Measurements from ENCODE around the gene METTL16.
A peak's percentile ranks its signal among the peaks of the same experiment; 100 is the strongest.
"Not testable (repeated sequence)": the region's sequence is repeated elsewhere in the genome, so short reads cannot be mapped to it uniquely, and the experiment has no call there.

The METTL16 gene

GRCh38 chr17:2502871-2503580 lies 8.7 kb downstream of the METTL16 start:
- no peak for ATAC-seq

DNA sequence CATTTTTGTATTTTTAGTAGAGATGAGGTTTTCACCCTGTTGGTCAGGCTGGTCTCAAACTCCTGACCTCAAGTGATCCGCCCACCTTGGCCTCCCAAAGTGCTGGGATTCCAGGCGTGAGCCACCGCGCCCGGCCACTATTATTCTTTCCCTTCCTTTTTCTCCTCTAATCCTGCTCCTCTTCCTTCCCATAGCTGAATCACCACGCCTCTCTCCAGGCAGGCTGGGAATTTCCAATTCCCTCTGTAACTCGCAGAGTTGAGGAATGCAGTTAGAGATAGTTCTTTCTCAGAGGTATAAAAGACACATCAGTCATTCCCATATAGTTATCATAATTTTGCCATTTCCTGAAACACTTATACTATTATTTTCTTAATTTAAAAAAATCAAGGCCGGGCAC lies 11.2 kb downstream of the METTL16 start:
- ATAC-seq, result no peak

DNA sequence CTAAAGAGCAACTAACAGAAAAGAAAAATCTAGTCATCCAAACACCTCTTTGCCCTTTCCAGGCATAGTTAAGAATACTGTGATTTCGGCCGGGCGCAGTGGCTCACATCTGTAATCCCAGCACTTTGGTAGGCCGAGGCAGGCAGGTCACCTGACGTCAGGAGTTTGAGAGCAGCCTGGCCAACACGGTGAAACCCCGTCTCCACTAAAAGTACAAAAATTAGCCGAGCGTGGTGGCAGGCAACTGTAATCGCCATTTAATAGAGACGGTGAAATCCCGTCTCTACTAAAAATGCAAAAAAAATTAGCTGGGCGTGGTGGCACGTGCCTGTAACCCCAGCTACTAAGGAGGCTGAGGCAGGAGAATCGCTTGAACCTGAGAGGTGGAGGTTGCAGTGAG lies 22.4 kb downstream of the METTL16 start:
- not testable (repeated sequence) for ATAC-seq

GRCh38 chr17:2487306-2487705 lies 24.4 kb downstream of the METTL16 start:
- ATAC-seq, result no peak

- not testable (repeated sequence) for ATAC-seq
Measured at GRCh38 chr17:2486709-2487108, 25.0 kb downstream of the METTL16 start.

DNA sequence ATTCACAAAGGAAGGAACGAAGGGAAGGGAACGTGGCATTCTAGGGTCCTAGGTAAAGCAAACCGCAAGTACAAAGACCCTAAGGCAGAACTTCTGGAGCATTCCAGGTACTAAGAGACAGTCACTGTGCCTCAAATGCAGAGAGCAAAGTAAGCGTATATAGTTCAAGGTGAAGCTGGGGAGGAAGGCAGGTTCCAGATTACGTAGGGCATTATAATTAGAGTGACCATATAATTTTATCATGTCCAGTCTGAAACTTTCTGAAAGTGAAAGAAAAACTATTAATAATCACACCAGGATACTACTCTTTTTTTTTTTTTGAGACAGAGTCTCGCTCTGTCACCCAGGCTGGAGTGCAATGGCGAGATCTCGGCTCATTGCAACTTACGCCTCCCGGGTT lies 25.7 kb downstream of the METTL16 start:
- no peak for ATAC-seq

GRCh38 chr17:2485543-2485942 lies 26.1 kb downstream of the METTL16 start:
- ATAC-seq, result no peak

- no peak for ATAC-seq
Measured at GRCh38 chr17:2484876-2485275, 26.8 kb downstream of the METTL16 start.

DNA sequence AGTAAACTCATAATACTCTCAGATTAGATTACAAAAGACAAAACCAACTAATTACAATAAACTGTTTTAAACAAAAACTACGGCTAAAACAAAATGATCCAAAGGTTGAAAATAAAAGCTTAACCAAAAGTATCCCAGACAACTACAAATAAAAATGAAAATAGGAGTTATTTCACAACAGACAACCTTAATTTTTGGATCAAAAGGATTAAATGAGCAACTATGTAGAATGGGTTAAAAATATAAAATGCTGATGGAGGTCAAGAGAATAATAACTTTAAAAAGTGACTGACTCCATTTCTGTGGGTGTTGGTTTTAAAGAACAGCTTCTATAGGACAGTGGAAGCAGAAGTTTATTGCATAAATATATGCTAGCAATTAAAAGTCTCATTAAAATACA lies 28.6 kb downstream of the METTL16 start:
- ATAC-seq, result no peak

GRCh38 chr17:2482218-2482617 lies 29.5 kb downstream of the METTL16 start:
- ATAC-seq, result peak in 1 of 2 donors; percentile 51

- ATAC-seq, result no peak
Measured at GRCh38 chr17:2481760-2482159, 29.9 kb downstream of the METTL16 start.

DNA sequence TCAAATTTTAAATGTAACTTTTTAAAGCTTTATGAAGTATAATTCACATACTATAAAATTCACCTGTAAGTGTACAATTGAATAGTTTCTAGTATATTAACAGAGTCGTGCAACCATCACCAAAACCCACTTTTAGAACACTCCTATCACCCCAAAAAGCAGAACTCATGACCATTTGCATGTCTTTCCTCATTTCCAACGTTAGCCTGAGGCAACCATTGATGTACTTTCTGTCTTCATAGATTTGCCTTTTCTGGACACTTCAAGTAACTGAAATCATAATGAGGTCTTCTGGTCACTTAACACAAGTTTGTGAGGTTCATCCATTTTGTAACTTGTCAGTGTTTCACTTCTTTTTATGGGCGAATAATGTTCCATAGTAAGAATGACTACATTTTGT lies 33.2 kb downstream of the METTL16 start:
- ATAC-seq, result no peak

DNA sequence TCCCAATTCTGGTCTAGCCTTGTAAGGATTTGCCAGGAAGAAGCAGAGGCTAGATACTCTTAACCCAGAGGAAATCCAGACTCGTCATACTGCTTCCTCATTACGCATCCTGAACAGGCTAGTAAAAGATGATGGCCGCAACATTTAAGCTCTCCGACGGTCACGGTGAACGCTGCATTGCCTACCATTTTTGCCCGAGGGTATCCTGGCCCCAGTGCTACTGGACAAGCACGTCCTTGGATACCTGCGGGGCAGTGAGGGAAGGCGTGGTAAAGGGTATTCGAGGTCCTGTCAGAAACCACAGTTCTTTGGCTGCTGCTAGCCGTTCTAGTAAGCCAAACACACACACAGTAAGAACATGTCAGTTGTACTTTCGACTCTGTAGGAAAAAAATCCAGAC lies 36.6 kb downstream of the METTL16 start:
- ATAC-seq, result no peak

GRCh38 chr17:2474371-2474770 lies 37.3 kb downstream of the METTL16 start:
- no peak for ATAC-seq

DNA sequence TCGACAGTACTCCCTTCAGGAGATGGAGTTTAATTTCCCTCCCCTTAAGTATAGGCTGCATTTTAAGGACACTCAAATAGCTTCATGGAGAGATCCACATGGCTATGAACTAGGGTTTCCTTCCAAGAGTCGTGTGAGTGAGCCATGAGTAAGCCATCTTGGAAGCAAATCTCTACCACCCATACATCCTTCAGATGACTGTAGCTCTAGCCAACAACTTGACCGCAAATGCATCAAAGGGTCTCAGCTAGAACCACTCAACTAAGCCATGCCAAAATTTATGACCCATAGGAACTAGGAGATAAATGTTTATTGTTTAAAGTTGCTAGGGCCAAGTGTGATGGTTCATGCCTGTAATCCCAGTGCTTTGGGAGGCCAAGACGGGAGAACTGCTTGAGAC lies 43.4 kb downstream of the METTL16 start:
- ATAC-seq, result no peak

GRCh38 chr17:2466931-2467330 lies 44.8 kb downstream of the METTL16 start:
- ATAC-seq, result no peak

- ATAC-seq, result no peak
Measured at GRCh38 chr17:2462481-2462880, 49.2 kb downstream of the METTL16 start.

DNA sequence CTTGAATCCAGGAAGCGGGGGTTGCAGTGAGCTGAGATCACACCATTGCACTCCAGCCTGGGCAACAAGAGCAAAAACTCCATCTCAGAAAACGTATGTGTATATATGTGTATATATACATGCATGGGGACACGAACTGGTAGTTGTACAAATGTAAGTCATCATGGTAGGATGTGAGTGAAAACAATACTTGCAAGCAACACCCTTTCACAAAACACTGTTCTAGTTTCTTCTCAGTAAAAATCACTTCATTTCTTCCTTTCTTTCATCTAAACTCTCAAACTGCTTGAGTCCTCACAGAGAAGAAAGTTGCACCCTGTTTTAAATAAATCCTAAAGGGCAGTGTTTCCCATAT lies 51.8 kb downstream of the METTL16 start:
- ATAC-seq, result peak in 1 of 2 donors; percentile 58

- no peak for ATAC-seq
Measured at GRCh38 chr17:2457913-2458312, 53.8 kb downstream of the METTL16 start.

DNA sequence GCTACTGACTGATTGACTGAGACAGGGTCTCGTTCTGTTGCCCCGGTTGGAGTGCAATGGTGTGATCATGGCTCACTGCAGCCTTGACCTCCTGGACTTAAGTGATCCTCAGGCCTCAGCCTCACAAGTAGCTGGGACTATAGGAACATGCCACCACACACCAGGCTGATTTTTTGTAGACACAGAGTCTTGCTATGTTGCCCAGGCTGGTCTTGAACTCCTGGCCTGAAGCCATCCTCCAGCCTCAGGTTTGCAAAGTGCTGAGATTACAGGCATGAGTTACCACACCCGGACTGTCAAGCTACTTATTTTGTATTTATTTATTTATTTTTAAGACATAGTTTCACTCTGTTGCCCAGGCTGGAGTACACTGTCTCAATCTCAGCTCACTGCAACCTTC lies 55.2 kb downstream of the METTL16 start:
- no peak for ATAC-seq

GRCh38 chr17:2455956-2456355 lies 55.7 kb downstream of the METTL16 start:
- no peak for ATAC-seq

DNA sequence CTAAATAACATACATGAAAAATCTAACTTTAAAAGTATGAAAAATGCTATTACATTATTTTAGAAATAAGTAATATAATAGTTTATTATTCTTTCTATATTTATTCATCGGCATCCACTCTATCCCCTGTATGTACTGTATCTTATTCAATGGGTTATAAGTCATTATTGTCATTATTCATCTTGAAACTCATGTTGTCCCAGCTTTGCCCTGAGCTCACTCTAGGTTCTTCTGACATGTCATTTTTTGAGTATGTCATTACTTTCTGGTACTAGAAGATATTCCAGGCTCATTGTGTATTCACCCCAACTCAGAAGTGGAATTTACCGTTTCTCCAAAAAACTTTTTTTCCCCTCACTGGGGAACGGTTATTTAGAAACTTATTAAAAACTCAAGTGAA lies 57.8 kb downstream of the METTL16 start:
- ATAC-seq, result peak; percentile 55 to 83

DNA sequence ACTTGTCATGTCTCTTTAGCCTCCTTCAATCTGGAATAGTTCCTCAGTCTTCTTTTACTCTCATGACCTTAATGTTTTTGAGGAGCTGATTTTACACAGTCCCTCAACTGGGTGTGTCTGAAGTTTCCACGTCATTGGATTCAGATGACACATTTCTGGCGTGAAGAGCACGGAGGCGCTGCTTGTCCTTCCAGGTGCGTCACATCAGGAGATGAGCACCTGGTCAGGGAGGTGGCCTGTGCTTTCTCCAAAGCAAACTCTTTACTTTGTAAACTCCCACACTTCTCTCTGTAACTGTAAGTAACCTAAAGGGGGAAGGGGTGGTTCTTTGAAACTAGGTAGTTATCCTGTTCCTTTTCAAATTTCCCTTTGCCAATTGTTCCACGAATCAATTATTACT lies 58.4 kb downstream of the METTL16 start:
- no peak for ATAC-seq

DNA sequence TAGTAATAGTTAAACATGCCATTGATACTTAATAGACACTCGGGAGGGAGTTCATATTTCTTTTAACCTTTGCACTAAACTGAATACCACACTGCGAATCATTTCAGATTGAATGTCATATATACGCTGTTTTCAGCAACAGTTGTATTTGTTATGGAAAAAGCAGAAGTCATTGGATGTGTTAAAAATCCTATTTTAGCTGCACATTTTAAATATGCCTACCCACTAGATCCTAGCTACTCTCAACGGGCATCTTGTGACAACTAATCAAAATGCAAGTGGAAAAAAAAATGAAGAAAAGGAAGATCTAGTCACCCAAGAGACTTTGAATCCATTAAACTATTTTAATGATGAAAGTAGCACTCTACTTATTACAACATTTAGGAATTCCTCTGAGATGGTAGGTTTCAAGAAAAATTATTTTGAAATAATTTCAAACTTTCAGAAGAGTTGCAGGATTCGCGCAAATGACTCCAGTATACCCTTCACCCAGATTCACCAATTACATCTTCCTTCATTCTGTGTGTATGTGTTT lies 59.4 kb downstream of the METTL16 start:
- ATAC-seq, result no peak

GRCh38 chr17:2450016-2450650 lies 61.6 kb downstream of the METTL16 start:
- no peak for ATAC-seq

Measured in activated CD4-positive, CD25-positive, alpha-beta regulatory T cell treated with anti-CD3 and anti-CD28 coated beads, Interleukin-2, amount 50 U/mL, for 24 hours (primary cell).